GM12873 (cell line): ENCODE data around the gene MAP3K5.
A peak's percentile ranks its signal among the peaks of the same experiment; 100 is the strongest.

Source experiments
- CTCF ChIP-seq: IDR thresholded peaks from 2 replicates; pipeline ENCODE4 v1.5.1; 2012; ENCODE audit warnings: low read depth, mild to moderate bottlenecking, moderate library complexity, low read length, control low read depth; ENCODE audit not compliant: insufficient read depth; ENCODE audit errors: missing control alignments

The MAP3K5 gene

GRCh38 chr6:136792410-136793262 is at the start of gene MAP3K5:
Gene MAP3K5 (minus strand): TSS chr6:136792477. CDS start chr6:136792157, 320 bp downstream.
- TF ChIP-seq CTCF = peak; percentile 86

- no peak for TF ChIP-seq CTCF
These were observed 48.2 kb upstream of the MAP3K5 start for GRCh38 chr6:136840276-136841001.

GRCh38 chr6:136831873-136832562 is 39.7 kb upstream of the MAP3K5 start:
- no peak for TF ChIP-seq CTCF

GRCh38 chr6:136826216-136826615 is 33.9 kb upstream of the MAP3K5 start:
- no peak for TF ChIP-seq CTCF

GRCh38 chr6:136823128-136823660 is 30.9 kb upstream of the MAP3K5 start:
- TF ChIP-seq CTCF = no peak

- TF ChIP-seq CTCF = peak; percentile 82
These were observed 30.3 kb upstream of the MAP3K5 start, which contains the start of gene PEX7 for GRCh38 chr6:136822376-136823127. Gene PEX7 (plus strand): TSS chr6:136822592. CDS start chr6:136822666, 74 bp downstream.
